HG03064 (cell line): ENCODE measurements around the gene CBFA2T3.

ENCODE experiments used
- ATAC-seq: cut with Tn5 transposase; IDR thresholded peaks from one replicate; pipeline ENCODE4 v1.9.1; 2021; ENCODE audit warnings: low read depth; ENCODE audit not compliant: unreplicated experiment

Gene CBFA2T3

GRCh38 chr16:88978608-88979346 lies 1.8 kb upstream of the CBFA2T3 start:
- no peak for ATAC-seq

- no peak for ATAC-seq
Measured at GRCh38 chr16:88977812-88978607, 1.0 kb upstream of the CBFA2T3 start.

GRCh38 chr16:88976366-88977017 lies 515 bp downstream of the CBFA2T3 start:
- ATAC-seq = no peak

DNA sequence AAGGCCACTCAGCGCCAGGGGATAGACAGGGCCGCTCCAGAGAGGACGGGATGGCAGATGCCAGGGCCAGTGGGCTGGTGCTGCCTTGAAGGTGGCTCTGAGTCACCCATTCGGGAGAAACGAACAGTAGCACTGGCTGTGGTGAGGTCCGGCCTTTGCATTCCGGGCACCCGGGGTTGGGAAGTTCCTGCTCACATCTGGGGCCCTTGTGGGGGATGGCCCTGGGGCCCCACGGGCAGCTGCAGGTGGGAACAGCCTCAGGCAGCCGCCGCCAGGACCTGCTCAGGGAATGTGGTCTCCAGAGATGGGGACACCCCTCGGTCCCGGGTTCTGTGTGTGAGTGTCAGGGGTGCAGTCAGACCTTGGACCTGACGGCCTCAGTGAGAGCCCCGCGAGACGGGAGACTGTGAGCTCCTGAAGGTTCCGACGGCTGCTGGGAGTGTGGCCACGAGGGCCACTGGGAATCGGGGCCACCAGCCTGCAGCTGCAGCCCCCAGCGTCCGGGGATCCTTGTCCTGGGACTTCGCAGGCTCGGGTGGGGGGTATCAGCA lies 1.4 kb downstream of the CBFA2T3 start:
- no peak for ATAC-seq

DNA sequence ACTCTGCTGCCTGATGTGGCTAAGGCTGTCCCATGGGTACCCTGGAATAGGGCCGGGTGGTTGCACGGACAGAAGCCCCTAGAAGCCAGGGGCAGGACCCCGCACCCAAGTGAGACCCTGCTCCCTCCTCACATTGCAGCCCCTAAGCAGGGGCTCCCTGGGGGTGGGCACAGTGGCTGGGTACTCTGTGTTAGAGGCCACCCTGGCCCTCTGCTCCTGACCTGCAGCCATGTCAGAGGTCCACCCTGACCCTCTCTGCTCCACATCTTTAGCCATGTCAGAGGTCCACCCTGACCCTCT lies 2.1 kb downstream of the CBFA2T3 start:
- ATAC-seq = no peak

- no peak for ATAC-seq
Measured at GRCh38 chr16:88974080-88974915, 2.7 kb downstream of the CBFA2T3 start.

DNA sequence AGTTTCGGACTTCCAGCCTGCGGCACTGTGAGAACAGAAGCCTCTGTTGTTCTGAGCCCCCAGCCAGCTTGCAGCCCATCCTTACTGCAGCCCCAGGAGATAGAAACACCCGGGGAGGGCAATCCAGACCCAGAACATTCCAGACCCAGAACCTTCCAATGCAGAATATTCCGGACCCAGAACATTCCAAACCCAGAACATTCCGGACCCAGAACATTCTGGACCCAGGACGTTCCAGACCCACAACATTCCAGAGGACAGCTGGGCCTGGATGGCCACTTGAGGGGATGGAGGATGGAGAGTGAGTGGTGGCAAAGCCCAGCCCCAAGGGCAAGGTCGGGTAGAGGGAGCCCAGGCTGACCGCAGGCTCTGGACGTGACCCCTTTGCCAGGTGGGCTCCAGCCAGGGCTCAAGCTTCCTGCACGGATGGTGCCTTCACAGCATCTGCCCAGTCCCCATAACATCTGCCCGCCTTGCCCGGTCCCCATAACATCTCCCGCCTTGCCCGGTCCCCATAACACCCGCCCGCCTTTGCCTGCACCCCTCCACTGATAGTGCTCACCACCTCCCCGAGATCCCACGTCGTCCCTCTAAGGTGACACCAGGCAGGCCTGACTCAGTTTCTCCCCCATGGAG lies 3.5 kb downstream of the CBFA2T3 start:
- no peak for ATAC-seq

DNA sequence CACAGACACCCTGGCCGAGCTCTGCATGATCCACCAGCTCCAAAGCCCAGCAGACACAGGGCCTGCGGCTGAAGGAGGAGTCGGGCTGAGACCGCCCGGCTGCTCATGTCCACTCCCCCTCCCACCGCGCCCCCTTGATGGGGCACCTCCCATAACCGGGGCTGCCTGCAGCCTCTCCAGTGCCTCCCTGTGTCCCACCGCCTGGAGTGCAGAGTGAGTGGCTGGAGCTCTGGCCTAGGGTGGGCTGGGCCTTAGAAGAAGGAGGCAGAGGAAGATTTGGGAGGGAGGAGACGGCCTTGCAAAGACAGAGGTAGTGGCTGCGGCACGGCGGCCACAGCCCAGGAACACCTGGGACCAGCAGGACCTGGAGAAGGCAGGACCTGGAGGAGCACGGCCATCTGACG lies 4.0 kb downstream of the CBFA2T3 start:
- ATAC-seq = no peak

GRCh38 chr16:88972349-88972748 lies 4.7 kb downstream of the CBFA2T3 start:
- no peak for ATAC-seq

GRCh38 chr16:88971371-88972097 lies 5.5 kb downstream of the CBFA2T3 start:
- ATAC-seq = no peak

DNA sequence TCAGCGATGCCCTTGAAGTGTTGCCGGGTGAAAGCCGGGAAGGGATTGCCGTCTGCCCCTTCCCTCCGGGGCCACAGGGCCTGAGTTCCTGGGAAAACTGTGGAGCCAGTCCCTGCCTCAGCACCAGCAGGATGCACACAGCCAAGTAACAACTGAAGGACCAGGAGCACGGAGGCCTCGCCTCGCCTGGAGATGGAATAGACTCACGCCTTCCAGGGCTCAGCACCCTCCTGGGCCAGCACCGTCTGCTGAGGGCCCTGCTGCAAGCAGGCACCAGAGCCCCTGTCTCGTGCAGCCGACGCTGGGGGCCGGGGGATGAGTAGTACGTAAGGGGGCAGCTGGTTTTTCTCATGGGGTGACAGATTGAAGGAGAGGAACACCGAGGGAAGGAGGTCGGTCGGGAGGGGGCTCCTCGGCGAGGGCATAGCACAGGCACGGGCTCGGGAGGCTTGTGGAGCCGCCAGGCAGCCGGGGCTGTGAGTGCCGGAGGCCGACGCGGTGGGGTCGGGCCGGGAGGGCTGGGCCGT lies 6.4 kb downstream of the CBFA2T3 start:
- ATAC-seq = no peak

- ATAC-seq = no peak
Measured at GRCh38 chr16:88970050-88970449, 7.0 kb downstream of the CBFA2T3 start.

GRCh38 chr16:88969361-88969831 lies 7.6 kb downstream of the CBFA2T3 start:
- ATAC-seq = no peak

DNA sequence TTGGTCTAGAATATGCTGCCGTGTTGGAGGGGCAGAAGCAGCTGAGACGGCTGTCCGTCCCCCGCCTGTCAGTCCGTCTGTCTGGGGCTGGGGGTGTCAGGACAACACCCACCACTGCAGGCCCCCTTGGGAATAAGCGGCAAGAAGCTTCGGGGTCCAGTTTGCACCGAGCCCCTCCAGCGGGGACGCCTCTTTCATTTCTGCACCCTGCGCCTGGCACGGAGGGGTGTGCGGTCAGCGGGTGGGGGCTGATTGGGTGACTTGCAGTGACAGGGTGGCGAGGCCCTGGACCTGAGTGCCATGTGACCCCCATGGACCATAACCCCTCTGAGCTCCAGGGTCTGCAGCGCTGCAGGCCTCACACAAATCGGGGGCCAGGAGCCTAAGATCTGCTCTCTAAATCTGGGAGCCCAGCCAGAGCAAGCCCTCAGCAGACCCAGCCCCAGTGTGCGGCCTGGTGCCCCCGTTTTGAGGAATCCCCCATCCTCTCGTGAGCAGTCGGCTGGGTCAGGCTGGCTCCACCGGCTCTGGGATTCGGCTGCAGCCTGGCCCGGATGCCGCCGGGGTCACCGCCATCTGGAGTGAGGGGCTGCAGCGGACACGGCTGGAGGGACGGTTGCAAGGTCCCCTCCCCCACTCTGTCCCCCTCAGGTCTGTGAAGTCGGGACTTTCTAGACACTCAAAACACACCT lies 8.3 kb downstream of the CBFA2T3 start:
- no peak for ATAC-seq

- ATAC-seq = peak; percentile 45
Measured at GRCh38 chr16:88967830-88968588, 9.0 kb downstream of the CBFA2T3 start.

DNA sequence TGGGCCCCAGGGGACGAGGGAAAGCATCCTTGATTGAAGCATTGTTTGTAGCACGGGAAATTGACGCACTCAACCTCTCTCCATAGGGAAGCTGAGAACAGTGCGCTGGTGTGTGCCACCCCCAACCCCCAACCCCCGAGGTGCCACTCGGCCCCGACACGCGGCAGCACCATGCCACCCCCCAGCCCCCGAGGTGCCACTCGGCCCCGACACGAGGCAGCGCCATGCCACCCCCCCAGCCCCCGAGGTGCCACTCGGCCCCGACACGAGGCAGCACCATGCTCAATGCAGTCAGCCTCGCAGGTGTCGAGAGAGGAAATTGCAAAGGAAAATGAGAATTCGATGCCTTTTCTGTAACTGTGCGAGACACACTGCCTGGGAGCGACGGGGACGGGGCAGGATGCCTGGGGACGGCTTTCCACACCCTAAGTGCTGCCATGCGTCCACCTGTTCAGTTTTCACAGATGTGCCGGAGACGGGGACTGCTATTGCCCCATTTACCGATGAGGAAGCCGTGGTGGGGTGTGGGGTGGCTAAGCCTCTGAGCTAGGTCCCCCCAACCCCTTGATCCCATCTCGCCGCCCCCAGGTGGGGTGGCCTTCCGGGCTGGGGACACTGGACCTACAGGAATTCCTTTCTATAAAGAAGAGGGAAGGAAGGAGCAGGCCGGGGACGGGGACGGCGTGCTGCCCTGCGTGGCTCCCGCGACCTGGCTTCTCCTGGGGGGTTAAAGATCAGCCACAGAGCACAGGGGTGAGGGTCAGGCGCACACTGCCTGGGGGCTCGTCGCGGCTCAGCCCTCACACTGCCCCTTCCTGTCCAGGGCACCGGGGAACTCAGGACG lies 9.8 kb downstream of the CBFA2T3 start:
- ATAC-seq = no peak
